Activated naive CD4-positive, alpha-beta T cell treated with anti-CD3 and anti-CD28 coated beads, Interleukin-2, amount 50 U/mL, for 72 hours (primary cell): ENCODE results near the gene KIF26B. TPM values are rescaled to one million over a fixed set of nuclear protein-coding genes. Genes with fewer than 3 reads are reported as not detected.
"Not testable (repeated sequence)": the region's sequence is repeated elsewhere in the genome, so short reads cannot be mapped to it uniquely, and the experiment has no call there.

Source experiments
- ATAC-seq, 2 donors: fragments of 150-1000 bp; cut with Tn5 transposase; 2 replicates each; pipeline ENCODE4 v1.10.0; 2021; ENCODE audit warnings: mild to moderate bottlenecking in 2 of 2, moderate library complexity in 2 of 2
- DNase-seq, 2 donors: peaks; one replicate each; pipeline ENCODE4 v3.0.0; 2021 to 2022; ENCODE audit warnings: low spot score in 2 of 2
- H3K27ac Mint-ChIP-seq, 2 donors: one replicate each; pipeline ENCODE4 v1.8.0; 2022; ENCODE audit warnings: mild to moderate bottlenecking in 2 of 2, mixed read lengths in 2 of 2
- H3K36me3 Mint-ChIP-seq, 2 donors: one replicate each; pipeline ENCODE4 v1.8.0; 2022; ENCODE audit warnings: mixed read lengths in 2 of 2
- H3K9me3 Mint-ChIP-seq, 2 donors: one replicate each; pipeline ENCODE4 v1.8.0; 2022; ENCODE audit warnings: mixed read lengths in 2 of 2
- total RNA-seq, 2 donors: library from RNA; stranded (reverse); gene quantifications; one replicate each; pipeline ENCODE4 v1.2.3, GENCODE V29; 2022

The KIF26B gene
- total RNA-seq, 2 donors from 2014 or later = 0.16 to 0.25 TPM

- no peak overlapping the region for H3K27ac Mint-ChIP-seq
- H3K9me3 Mint-ChIP-seq = no peaks in the 10 kb centered on the region
- ATAC-seq = no peak
- no peaks in the 10 kb centered on the region for H3K36me3 Mint-ChIP-seq
- DNase-seq = no peak
Observed at GRCh38 chr1:245298781-245299180, 144.0 kb downstream of the KIF26B start.

DNA sequence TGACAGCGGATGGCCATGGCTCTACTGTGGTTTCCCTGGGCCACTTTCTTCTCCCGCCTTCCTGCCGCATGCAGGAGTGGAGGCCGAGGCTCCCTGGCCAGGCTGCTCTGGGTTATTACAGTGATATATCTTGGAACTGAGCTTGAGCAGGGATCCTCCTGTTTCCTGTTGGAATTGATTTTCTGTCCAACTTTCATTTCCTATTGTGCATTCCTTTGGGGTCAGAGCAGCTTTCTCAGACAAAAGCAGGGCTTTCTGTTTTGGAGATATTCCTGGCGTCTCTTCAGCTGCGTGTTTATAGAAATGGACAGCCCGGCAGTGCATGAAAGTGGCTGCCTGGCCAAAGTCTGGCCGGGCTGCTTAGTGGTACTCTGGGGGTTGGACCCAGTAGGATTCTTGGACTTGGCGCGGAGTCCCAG, 146.4 kb downstream of the KIF26B start:
- Mint-ChIP-seq H3K36me3 (no peaks in the 10 kb centered on the region), H3K27ac (no peak overlapping the region), H3K9me3 (no peaks in the 10 kb centered on the region)
- DNase-seq = no peak
- no peak for ATAC-seq

GRCh38 chr1:245301921-245302320, 147.1 kb downstream of the KIF26B start:
- Mint-ChIP-seq H3K9me3 (no peaks in the 10 kb centered on the region), H3K36me3 (no peaks in the 10 kb centered on the region), H3K27ac (no peak overlapping the region)
- DNase-seq = no peak
- no peak for ATAC-seq

GRCh38 chr1:245304698-245305097, 149.9 kb downstream of the KIF26B start:
- DNase-seq = no peak
- Mint-ChIP-seq H3K9me3 (no peaks in the 10 kb centered on the region), H3K36me3 (no peaks in the 10 kb centered on the region), H3K27ac (no peak overlapping the region)
- no peak for ATAC-seq

DNA sequence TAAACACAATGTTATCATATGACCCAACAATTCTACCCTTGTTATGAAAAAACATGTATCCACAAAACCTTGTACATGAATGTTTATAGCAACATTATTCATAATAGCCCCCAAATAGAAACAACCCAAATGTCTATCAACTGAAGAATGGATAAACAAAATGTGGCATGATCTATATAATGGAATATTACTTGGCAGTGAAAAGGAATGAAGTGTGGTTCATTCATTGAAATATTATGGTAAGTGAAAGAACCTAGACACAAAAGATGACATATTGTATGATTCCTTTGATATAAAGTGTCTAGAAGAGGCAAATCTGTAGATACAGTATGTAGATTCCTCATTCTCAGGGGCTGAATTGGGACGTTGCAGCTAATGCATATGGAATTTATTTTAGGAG, 151.2 kb downstream of the KIF26B start:
- H3K27ac Mint-ChIP-seq = no peak overlapping the region
- DNase-seq (no peak), ATAC-seq (no peak)
- no peaks in the 10 kb centered on the region for H3K9me3 Mint-ChIP-seq
- no peaks in the 10 kb centered on the region for H3K36me3 Mint-ChIP-seq

GRCh38 chr1:245306628-245307410, 152.0 kb downstream of the KIF26B start:
- Mint-ChIP-seq H3K36me3 (no peaks in the 10 kb centered on the region), H3K9me3 (no peaks in the 10 kb centered on the region), H3K27ac (no peak overlapping the region)
- DNase-seq (no peak), ATAC-seq (no peak)

DNA sequence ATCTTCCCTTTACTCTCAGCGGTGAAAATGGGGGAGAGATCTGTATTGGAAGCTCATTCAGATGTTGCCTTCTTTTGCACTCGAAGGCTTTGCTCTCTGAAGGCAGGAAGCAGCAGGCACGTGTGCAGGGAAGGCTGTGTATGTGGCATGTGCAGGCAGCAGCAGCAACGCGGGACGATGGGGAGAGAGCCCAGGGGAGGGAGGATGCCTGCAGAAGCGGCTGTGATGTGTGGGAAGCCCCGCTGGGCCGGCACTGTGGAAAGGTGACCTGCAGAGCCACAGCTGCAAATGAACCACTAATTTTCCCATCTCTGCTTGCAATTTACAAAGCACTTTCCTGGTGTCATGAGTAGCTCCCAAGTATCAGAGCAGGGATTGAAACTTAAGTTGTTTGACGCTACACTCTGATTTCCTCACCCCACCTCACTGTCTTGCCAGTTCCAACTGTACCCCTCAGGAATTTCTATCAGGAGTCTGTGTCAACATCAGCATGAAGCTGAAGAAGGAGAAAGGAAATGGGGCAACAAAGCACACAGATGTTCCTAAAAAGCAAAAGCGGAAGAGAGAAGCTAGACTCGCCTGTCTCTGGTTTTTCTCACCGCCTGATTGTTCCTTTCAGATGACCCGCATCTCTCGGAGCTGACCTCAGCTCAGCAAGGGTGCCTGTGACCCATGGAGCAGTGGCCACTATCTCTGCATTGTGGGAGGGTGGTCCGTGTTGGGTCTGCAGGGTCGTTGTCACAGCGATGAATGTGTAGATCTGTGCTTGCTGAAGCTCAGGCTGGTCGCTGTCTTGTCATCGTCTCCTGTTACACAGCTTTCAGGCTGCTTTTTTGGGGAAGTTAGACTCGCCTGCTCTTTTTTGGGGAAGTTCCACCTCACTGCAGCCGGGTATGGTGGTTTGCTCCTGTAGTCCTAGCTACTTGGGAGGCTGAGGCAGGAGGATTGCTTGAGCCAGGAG, 156.1 kb downstream of the KIF26B start:
- Mint-ChIP-seq H3K9me3 (no peaks in the 10 kb centered on the region), H3K27ac (no peak overlapping the region), H3K36me3 (no peaks in the 10 kb centered on the region)
- ATAC-seq = peak; percentile 34 to 53
- DNase-seq = no peak

- Mint-ChIP-seq H3K36me3 (no peaks in the 10 kb centered on the region), H3K27ac (no peak overlapping the region), H3K9me3 (no peaks in the 10 kb centered on the region)
- DNase-seq (no peak), ATAC-seq (no peak)
Observed at GRCh38 chr1:245311887-245312536, 157.2 kb downstream of the KIF26B start.

DNA sequence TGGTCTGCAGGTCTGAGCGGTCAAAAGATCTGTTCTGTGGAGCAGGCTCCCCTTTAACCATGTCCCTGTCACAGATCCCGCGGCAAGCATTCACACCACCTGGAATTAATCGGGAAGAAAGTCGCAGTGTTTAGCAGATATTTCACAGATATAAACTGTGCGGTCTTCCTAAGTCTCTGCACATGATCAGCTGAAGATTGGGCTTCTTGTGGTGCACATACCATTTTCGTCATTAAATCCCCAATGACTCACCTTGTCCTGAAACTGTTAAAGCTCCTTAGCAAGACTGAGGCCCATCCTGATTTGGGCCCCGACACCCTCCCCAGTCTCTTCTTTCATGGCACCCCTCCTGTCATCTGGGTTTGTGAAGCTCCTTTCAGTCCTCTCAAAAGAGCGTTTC, 158.8 kb downstream of the KIF26B start:
- no peaks in the 10 kb centered on the region for H3K9me3 Mint-ChIP-seq
- ATAC-seq (no peak), DNase-seq (no peak)
- H3K27ac Mint-ChIP-seq = no peak overlapping the region
- H3K36me3 Mint-ChIP-seq = no peaks in the 10 kb centered on the region

DNA sequence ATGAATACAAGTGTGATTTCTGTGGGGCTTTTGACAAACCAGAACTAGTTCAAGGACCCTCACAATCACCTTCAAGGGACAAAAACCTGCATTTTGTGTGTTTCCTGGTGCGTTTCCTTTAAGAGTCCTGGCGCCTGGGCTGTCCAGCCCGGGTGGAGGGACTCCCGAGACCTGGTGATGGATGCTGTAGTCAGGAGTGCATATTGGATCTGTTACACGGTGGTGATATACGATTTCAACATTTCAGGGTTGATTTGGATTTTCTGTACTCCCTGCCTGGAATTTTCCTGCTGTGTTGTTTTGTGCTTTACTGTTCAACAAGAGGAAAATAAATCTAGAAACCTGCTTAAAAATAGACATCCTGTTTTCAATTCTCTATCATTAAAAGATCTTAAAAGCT, 162.0 kb downstream of the KIF26B start:
- ATAC-seq (no peak), DNase-seq (no peak)
- Mint-ChIP-seq H3K9me3 (no peaks in the 10 kb centered on the region), H3K27ac (no peak overlapping the region), H3K36me3 (no peaks in the 10 kb centered on the region)

DNA sequence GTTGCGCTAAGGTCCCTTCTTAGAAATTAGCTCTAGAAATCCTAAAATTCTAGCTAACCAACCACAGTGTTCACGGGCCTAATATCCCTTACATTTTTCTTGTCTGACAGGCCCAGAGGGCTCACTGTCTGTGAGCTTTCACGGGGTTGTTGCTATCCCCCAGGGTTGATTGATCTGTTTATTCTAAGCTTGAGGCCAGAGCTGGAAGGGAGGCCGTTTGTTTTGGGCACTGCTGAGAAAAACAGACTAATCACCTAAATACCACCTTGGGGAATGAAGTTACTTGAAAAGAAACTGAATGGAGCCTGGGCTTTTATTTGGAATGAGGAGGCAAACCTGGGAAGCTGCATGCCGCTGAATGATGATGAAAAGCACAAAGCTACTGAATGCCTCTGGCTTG, 162.4 kb downstream of the KIF26B start:
- Mint-ChIP-seq H3K27ac (no peak overlapping the region), H3K9me3 (no peaks in the 10 kb centered on the region), H3K36me3 (no peaks in the 10 kb centered on the region)
- DNase-seq (no peak), ATAC-seq (no peak)

GRCh38 chr1:245319094-245319493, 164.3 kb downstream of the KIF26B start:
- H3K27ac Mint-ChIP-seq = no peak overlapping the region
- no peaks in the 10 kb centered on the region for H3K9me3 Mint-ChIP-seq
- no peak for DNase-seq
- H3K36me3 Mint-ChIP-seq = no peaks in the 10 kb centered on the region
- ATAC-seq = no peak

- no peak for ATAC-seq
- H3K36me3 Mint-ChIP-seq = no peaks in the 10 kb centered on the region
- no peaks in the 10 kb centered on the region for H3K9me3 Mint-ChIP-seq
- H3K27ac Mint-ChIP-seq = no peak overlapping the region
- DNase-seq = no peak
Observed at GRCh38 chr1:245322673-245323072, 167.9 kb downstream of the KIF26B start.

DNA sequence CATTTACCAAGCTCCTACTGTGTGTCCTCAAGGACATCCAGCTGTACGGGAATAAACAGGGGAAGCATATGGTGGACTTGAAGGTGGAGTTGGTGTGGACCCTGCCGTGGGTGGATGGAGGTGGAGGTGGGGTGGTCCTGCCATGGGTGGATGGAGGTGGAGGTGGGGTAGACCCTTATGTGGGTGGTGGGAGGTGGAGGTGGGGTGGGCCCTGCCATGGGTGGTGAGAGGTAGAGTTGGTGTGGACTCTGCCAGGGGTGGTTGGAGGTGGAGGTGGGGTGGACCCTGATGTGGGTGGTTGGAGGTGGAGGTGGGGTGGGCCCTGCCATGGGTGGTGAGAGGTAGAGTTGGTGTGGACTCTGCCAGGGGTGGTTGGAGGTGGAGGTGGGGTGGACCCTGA, 169.0 kb downstream of the KIF26B start:
- not testable (repeated sequence) for ATAC-seq, H3K9me3 Mint-ChIP-seq, DNase-seq, H3K36me3 Mint-ChIP-seq, H3K27ac Mint-ChIP-seq

DNA sequence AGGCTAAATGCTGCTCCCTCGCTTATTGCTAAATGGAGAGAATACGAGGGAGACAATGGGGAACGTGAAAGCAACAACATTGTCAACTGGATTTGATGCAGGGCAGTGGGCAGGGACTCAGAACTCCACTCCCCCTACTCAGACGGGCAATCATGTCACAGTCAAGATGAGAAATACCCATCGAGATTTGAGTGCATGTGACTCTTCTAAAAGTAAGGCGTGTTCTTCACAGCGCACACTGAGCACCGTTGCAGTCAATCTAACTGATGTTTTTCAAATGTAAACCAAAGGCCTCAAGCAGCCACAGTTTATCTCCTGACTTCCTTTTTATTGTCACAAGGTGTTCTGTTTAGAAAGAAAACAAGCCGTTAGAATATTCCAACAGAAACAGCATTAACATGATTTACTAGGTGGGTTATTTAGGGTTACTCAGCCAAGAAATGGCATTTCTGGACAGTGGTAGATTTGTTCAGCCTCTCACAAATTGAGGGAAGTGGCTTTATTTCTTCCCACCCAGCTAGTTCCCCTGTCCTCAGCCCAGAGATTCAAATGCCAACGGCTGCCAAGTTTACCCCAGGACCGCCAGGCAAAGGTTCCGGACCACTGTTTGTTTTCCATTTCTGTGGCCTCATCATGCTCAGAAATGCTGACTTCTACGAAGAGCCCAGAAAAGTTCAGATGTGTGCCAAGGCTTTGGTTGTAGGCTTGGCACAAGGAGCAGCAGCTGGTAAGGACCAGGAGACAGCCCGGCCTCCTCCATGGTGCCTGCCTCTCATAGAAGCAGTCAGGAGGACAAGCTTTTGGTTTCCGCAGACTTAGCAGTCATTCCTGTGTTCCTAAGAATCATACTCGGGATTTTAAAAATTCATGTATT, 171.4 kb downstream of the KIF26B start:
- Mint-ChIP-seq H3K27ac (no peak overlapping the region), H3K36me3 (no peaks in the 10 kb centered on the region), H3K9me3 (no peaks in the 10 kb centered on the region)
- DNase-seq (no peak), ATAC-seq (no peak)

- no peaks in the 10 kb centered on the region for H3K9me3 Mint-ChIP-seq
- ATAC-seq (no peak), DNase-seq (no peak)
- H3K36me3 Mint-ChIP-seq = no peaks in the 10 kb centered on the region
- H3K27ac Mint-ChIP-seq = no peak overlapping the region
Observed at GRCh38 chr1:245327360-245327759, 172.6 kb downstream of the KIF26B start.
